NT2/D1 (cell line): ENCODE results near the gene PANK2.

Source experiments
- YY1 ChIP-seq: IDR thresholded peaks from 2 replicates; pipeline ENCODE4 v1.6.1; 2011; ENCODE audit not compliant: insufficient read length, insufficient read depth
- ZNF274 ChIP-seq: IDR thresholded peaks from 2 replicates; pipeline ENCODE4 v1.6.1; 2011; ENCODE audit warnings: mild to moderate bottlenecking, low read depth, low read length

- TF ChIP-seq YY1 (no peak), ZNF274 (no peak)
Observed at GRCh38 chr20:3940905-3941304, 51.7 kb downstream of the PANK2 start.
